ENCODE measurements around the gene B4GALT5. TPM values are rescaled to one million over a fixed set of nuclear protein-coding genes. Genes with fewer than 3 reads are reported as not detected.

Gene B4GALT5
- total RNA-seq, 1 experiment from 2014 or later: 77.0 TPM

DNA sequence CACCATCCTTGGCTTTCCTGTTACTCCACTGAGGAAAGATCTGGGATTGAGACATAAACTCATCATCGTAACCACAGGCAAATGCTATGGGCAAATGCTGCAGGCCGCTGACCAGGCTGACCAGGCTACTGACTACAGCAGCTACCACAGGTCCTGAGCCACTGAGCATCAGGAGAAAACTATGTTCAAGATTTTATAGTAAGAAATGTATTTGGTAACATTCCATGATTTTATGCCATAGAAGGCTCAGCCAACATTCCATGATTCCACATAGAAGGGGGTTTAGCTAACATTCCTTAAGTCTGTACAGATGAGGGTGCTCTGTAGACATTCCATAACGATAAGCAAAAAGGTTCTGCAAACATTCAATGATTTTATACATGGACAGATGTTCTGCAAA lies 16.1 kb upstream of the B4GALT5 start:
- H2BK12ac ChIP-seq (ENCODE audit: insufficient read length, low read depth, low read length): no peak overlapping the region
- no peak overlapping the region for H3T11ph ChIP-seq (ENCODE audit: low read length)
- peaks cover 0 to 3% (median 0%) of the 10 kb centered on the region in 3 experiments; a peak in 1 of 7 replicates for H3K36me3 Mint-ChIP-seq (ENCODE audit: insufficient read depth in 1 of 3, low read depth in 3 of 3)
- H4K8ac ChIP-seq (replicated peaks; ENCODE audit: insufficient read length, low read depth, low read length): no peak overlapping the region
- H3K18ac ChIP-seq (ENCODE audit: insufficient read length, low read depth, low read length): no peak overlapping the region
- no peak overlapping the region for H4K91ac ChIP-seq (ENCODE audit: insufficient read length, low read depth, low read length)
- no peaks in the 10 kb centered on the region for H3K27me3 ChIP-seq (ENCODE audit: insufficient read depth, low read length)
- H3K9me3 ChIP-seq (ENCODE audit: control insufficient read depth, low read depth, low read length): no peaks in the 10 kb centered on the region
- H3K9me3 Mint-ChIP-seq: peaks cover 0 to 3% of the 10 kb centered on the region in 2 experiments; a peak in 3 of 5 replicates
- H3K79me1 ChIP-seq (ENCODE audit: insufficient read depth, low read depth, low read length, poor library complexity, severe bottlenecking): no peaks in the 10 kb centered on the region
- H2AK5ac ChIP-seq (ENCODE audit: insufficient read length, low read length): no peak overlapping the region
- no peaks in the 10 kb centered on the region for H3K79me2 ChIP-seq (ENCODE audit: insufficient read depth, low read length)
- H3K27ac ChIP-seq (ENCODE audit: insufficient read length, low read depth, low read length): no peak overlapping the region
- H2BK15ac ChIP-seq (ENCODE audit: low read depth, low read length): no peak overlapping the region
- no peak overlapping the region for H2AFZ ChIP-seq (ENCODE audit: low read length)
- H3K14ac ChIP-seq (ENCODE audit: insufficient read depth, low read length): no peak overlapping the region
- no peak overlapping the region for H2BK20ac ChIP-seq (ENCODE audit: low read depth, low read length, poor library complexity, severe bottlenecking)
- H4K5ac ChIP-seq (ENCODE audit: insufficient read length, low read depth, low read length): no peak overlapping the region
- no peak overlapping the region for H2BK5ac ChIP-seq (ENCODE audit: insufficient read length, low read length)
- H3K27me3 Mint-ChIP-seq (ENCODE audit: low read depth): no peaks in the 10 kb centered on the region
- DNase-seq: no peak
- no peak overlapping the region for H3K56ac ChIP-seq (ENCODE audit: insufficient read length, low read depth, low read length)
- H4K20me1 ChIP-seq (ENCODE audit: control insufficient read depth, insufficient read depth, insufficient read length): no peaks in the 10 kb centered on the region
- H3K4ac ChIP-seq (ENCODE audit: low read depth, low read length): no peak overlapping the region
- peaks cover 15 to 19% of the 10 kb centered on the region in 2 experiments for H3K4me1 Mint-ChIP-seq
- no peaks in the 10 kb centered on the region for H3K23me2 ChIP-seq (ENCODE audit: insufficient read length, low read depth, low read length, poor library complexity, severe bottlenecking)
- H3K23ac ChIP-seq (ENCODE audit: insufficient read length, low read depth, low read length): no peak overlapping the region
- H3K4me1 ChIP-seq (ENCODE audit: insufficient read depth, low read length): no peaks in the 10 kb centered on the region
- H3K4me3 Mint-ChIP-seq: no peak overlapping the region
- H3K9ac ChIP-seq (ENCODE audit: extremely low read depth, insufficient read length, low read length): no peak overlapping the region
- WGBS (ENCODE audit: extremely low coverage, insufficient read length, low lambda C conversion rate): no CpG with 5 or more reads among the region's 3 CpGs
- TF ChIP-seq, protein P1, sequence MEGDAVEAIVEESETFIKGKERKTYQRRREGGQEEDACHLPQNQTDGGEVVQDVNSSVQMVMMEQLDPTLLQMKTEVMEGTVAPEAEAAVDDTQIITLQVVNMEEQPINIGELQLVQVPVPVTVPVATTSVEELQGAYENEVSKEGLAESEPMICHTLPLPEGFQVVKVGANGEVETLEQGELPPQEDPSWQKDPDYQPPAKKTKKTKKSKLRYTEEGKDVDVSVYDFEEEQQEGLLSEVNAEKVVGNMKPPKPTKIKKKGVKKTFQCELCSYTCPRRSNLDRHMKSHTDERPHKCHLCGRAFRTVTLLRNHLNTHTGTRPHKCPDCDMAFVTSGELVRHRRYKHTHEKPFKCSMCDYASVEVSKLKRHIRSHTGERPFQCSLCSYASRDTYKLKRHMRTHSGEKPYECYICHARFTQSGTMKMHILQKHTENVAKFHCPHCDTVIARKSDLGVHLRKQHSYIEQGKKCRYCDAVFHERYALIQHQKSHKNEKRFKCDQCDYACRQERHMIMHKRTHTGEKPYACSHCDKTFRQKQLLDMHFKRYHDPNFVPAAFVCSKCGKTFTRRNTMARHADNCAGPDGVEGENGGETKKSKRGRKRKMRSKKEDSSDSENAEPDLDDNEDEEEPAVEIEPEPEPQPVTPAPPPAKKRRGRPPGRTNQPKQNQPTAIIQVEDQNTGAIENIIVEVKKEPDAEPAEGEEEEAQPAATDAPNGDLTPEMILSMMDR (conservative IDR thresholded peaks at IDR 0.05): no peak
- H2BK120ac ChIP-seq (ENCODE audit: low read depth, low read length, poor library complexity, severe bottlenecking): no peak overlapping the region
- no peak overlapping the region for H3K27ac Mint-ChIP-seq
- no peak overlapping the region for H3K4me2 ChIP-seq (ENCODE audit: insufficient read depth, insufficient read length, low read length)
